Nephron progenitor cell (in vitro differentiated cells): ENCODE results near the gene MAP1LC3B.
"Not testable (repeated sequence)": the region's sequence is repeated elsewhere in the genome, so short reads cannot be mapped to it uniquely, and the experiment has no call there.

Experiments used
- DNase-seq: peaks from one replicate; pipeline ENCODE4 v3.0.0; 2021
- H3K27ac Mint-ChIP-seq: 2 replicates; pipeline ENCODE4 v1.8.0; 2021; ENCODE audit warnings: mild to moderate bottlenecking, moderate library complexity, mixed read lengths
- H3K27me3 Mint-ChIP-seq: 2 replicates; pipeline ENCODE4 v1.8.0; 2021; ENCODE audit warnings: mild to moderate bottlenecking, low read depth, mixed read lengths; ENCODE audit not compliant: poor library complexity
- H3K36me3 Mint-ChIP-seq: 2 replicates; pipeline ENCODE4 v1.8.0; 2021; ENCODE audit warnings: low read depth, mixed read lengths
- H3K4me1 Mint-ChIP-seq: 2 replicates; pipeline ENCODE4 v1.8.0; 2021; ENCODE audit warnings: mixed read lengths
- H3K4me3 Mint-ChIP-seq: 2 replicates; pipeline ENCODE4 v1.8.0; 2021; ENCODE audit warnings: mild to moderate bottlenecking, moderate library complexity, mixed read lengths
- H3K9me3 Mint-ChIP-seq: 2 replicates; pipeline ENCODE4 v1.8.0; 2021; ENCODE audit warnings: mild to moderate bottlenecking, moderate library complexity, mixed read lengths
- TF ChIP-seq, protein P1 (sequence below): fragments of 200-600 bp; sonication (generic); IDR thresholded peaks from 2 replicates; pipeline ENCODE4 v1.5.0; 2021; ENCODE audit warnings: antibody characterized with exemption

Gene MAP1LC3B

DNA sequence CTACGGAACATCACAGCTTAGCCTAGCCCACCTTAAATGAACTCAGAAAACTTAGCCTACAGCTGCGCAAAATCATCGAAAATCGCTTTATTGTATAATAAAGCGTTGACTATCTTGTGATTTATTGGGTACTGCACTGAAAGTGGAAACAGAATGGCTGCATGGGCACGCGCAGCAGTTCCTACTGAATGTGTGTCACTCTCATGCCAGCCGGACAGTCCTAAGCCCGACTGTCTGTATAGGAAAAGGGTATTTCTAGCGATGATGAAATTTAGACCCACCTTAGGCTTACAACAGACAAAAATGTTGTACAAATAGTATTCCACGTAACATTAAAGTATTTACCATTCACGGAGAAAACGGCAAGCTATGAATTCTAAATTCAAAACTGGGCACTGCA lies 17.8 kb upstream of the MAP1LC3B start:
- peaks cover 27% of the 10 kb centered on the region for H3K4me1 Mint-ChIP-seq

DNA sequence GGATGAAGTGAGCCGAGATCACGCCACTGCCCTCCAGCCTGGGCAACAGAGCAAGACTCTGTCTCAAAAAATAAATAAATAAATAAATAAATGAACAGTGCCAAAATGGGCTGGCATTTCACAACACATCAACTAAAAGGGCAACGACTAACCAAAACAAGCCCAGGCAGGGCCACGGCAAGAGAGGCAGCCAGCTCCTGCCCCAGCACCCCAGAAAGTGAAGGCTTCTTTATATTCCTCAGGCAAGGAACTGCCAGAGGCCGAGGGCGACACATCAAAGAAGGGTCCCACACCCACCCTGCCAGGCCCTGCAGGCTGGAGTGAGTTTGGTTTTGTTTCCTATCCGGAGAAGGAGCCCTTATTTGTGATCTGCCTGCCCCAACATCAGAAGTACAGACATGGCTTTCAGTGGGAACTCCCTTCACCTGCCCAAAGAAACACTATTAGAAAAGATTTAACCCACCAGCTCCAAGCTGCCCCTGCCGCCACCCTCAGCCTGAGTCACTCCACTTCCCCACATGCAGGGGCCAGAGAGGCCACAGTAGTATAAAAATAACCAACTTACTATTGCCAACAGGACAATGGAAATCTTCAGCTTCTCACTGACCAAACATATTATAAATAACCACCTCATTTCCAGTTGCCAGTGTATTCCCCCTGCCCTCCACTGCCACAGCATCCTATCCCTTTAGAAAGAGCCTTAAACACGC lies 16.6 kb upstream of the MAP1LC3B start:
- peaks cover 21% of the 10 kb centered on the region for H3K4me1 Mint-ChIP-seq
- peaks cover 44% of the 10 kb centered on the region for H3K36me3 Mint-ChIP-seq
- no peak for DNase-seq
- H3K27me3 Mint-ChIP-seq, result no peaks in the 10 kb centered on the region
- no peak overlapping the region for H3K4me3 Mint-ChIP-seq
- TF ChIP-seq, protein P1, sequence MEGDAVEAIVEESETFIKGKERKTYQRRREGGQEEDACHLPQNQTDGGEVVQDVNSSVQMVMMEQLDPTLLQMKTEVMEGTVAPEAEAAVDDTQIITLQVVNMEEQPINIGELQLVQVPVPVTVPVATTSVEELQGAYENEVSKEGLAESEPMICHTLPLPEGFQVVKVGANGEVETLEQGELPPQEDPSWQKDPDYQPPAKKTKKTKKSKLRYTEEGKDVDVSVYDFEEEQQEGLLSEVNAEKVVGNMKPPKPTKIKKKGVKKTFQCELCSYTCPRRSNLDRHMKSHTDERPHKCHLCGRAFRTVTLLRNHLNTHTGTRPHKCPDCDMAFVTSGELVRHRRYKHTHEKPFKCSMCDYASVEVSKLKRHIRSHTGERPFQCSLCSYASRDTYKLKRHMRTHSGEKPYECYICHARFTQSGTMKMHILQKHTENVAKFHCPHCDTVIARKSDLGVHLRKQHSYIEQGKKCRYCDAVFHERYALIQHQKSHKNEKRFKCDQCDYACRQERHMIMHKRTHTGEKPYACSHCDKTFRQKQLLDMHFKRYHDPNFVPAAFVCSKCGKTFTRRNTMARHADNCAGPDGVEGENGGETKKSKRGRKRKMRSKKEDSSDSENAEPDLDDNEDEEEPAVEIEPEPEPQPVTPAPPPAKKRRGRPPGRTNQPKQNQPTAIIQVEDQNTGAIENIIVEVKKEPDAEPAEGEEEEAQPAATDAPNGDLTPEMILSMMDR, result no peak
- H3K27ac Mint-ChIP-seq, result peak overlapping the region; percentile 80
- H3K9me3 Mint-ChIP-seq, result peaks cover 24% of the 10 kb centered on the region

More for the DNA sequence above, 17.8 kb upstream of the MAP1LC3B start:
- Mint-ChIP-seq H3K9me3 (peaks cover 19% of the 10 kb centered on the region), H3K4me3 (no peak overlapping the region), H3K27me3 (no peaks in the 10 kb centered on the region), H3K27ac (no peak overlapping the region), H3K36me3 (peaks cover 36% of the 10 kb centered on the region)
- TF ChIP-seq, protein P1, result no peak
- no peak for DNase-seq

DNA sequence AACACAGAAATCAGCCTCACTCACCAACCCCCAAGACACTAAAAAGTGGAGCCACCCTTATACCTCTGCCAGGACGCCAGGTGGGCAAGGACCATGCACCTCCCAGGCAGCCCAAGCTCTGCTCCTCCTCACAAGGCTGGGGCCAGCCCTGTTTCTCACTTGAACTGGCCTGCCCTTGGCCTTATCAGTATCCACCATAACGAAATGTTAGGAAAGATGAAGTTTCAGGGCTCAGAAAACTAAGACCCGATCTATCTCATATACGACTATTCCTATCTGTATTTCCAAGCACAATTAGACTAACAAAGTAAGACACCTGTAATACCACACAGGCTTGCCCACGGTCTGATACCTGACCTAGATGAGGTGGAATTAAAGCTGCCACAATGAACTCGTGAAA lies 15.5 kb upstream of the MAP1LC3B start:
- H3K36me3 Mint-ChIP-seq, result peaks cover 49% of the 10 kb centered on the region
- peaks cover 27% of the 10 kb centered on the region for H3K9me3 Mint-ChIP-seq
- H3K4me3 Mint-ChIP-seq, result no peak overlapping the region
- H3K27ac Mint-ChIP-seq, result peak overlapping the region; percentile 36
- TF ChIP-seq, protein P1, result no peak
- DNase-seq, result no peak
- no peaks in the 10 kb centered on the region for H3K27me3 Mint-ChIP-seq
- peaks cover 21% of the 10 kb centered on the region for H3K4me1 Mint-ChIP-seq

DNA sequence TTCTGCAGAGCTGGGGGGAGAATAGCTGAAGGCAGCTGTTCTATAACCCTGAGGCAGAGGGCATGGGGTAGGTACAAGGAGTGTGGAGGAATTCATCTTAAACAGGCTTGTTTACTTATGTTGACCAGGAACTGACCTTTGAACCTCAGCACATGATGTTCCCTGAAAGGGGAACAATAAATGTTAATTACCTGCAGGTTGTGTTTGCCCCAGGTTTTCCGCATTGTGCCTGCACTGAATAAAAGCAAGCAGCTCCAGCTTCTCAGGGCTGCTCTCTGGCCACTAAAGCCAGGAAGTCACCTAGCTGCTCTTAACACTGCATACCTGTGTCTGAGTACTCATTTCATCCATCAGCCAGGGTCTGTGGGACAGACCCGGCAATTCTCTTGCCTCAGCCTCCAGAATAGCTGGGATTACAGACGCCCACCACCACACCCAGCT lies 12.8 kb upstream of the MAP1LC3B start:
- peaks cover 27% of the 10 kb centered on the region for H3K9me3 Mint-ChIP-seq
- not testable (repeated sequence) for H3K27ac Mint-ChIP-seq, DNase-seq, H3K27me3 Mint-ChIP-seq, H3K4me3 Mint-ChIP-seq
- H3K4me1 Mint-ChIP-seq, result peaks cover 25% of the 10 kb centered on the region
- peaks cover 44% of the 10 kb centered on the region for H3K36me3 Mint-ChIP-seq

DNA sequence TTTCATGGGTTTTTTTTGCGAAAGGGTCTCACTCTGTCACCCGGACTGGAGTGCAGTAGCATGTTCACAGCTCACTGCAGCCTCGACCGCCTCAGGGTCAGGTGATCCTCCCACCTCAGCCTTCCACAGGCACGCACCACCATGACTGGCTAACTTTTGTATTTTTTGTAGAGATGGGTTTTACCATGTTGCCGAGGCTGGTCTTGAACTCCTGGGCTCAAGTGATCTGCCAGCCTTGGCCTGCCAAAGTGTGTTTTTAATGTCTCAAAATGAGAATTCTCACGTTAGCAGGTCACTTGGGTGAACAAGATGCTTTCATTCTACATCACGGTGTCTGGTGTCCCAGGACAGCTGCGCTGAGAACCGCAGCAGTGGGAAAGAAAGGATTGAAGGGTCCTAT lies 11.7 kb upstream of the MAP1LC3B start:
- H3K36me3 Mint-ChIP-seq, result peaks cover 44% of the 10 kb centered on the region
- peaks cover 27% of the 10 kb centered on the region for H3K9me3 Mint-ChIP-seq
- H3K27me3 Mint-ChIP-seq, result peaks cover 4% of the 10 kb centered on the region
- no peak for DNase-seq
- TF ChIP-seq, protein P1, result no peak
- H3K4me3 Mint-ChIP-seq, result peak overlapping the region; percentile 84
- peaks cover 31% of the 10 kb centered on the region for H3K4me1 Mint-ChIP-seq
- no peak overlapping the region for H3K27ac Mint-ChIP-seq

DNA sequence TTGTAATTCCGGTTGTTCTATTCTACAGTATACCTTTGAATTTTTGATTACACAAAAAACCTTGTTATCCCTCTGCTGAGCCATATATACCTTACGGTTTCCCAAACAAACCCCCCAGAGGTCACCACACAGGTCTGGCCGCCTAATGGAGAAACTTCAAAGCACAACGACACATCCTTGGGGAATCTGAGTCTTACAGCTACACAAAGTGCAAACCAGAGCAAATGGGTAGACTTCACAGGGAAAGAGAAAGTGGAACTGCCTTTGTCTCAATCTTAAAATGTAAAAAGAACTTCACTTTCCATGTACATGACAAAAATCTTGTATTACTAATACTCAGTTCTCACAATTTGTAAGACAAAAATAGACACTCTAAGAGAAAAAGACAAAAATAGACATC lies 11.3 kb upstream of the MAP1LC3B start:
- Mint-ChIP-seq H3K9me3 (peaks cover 27% of the 10 kb centered on the region), H3K4me1 (peaks cover 33% of the 10 kb centered on the region), H3K4me3 (peak overlapping the region; percentile 84), H3K27ac (no peak overlapping the region), H3K27me3 (peaks cover 4% of the 10 kb centered on the region), H3K36me3 (peaks cover 40% of the 10 kb centered on the region)
- TF ChIP-seq, protein P1, result no peak
- no peak for DNase-seq
